ENCODE results near the gene GVQW3.

The GVQW3 gene

DNA sequence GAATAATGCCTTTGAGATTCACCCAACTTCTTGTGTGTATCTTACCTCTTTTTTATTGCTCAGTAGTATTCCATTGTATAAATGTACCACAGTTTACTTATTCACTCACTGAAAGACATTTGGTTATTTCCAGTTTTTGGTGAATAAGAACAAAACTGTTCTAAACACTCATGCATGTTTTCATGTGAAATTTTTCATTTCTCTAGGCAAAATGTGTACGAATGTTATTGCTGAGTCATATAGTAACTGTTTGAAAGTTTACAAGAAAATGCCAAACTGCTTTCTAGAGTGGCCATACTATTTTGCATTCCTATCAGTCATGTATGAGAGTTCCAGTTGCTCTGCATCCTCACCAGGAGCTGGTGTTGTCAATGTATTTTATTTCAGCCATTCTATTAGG is 54.9 kb downstream of the GVQW3 start:
- TF ChIP-seq JUND (IDR thresholded peaks at IDR 0.05; ENCODE audit: low read depth): no peak
- in situ Hi-C loops (cut with HindIII; ENCODE audit: low pct_unique_long_range_greater_than_20kb, low sequenced_read_pairs): no loop called here
- DNase-seq (ENCODE audit: low read depth in 1 of 2, low spot score in 1 of 2): no peak

DNA sequence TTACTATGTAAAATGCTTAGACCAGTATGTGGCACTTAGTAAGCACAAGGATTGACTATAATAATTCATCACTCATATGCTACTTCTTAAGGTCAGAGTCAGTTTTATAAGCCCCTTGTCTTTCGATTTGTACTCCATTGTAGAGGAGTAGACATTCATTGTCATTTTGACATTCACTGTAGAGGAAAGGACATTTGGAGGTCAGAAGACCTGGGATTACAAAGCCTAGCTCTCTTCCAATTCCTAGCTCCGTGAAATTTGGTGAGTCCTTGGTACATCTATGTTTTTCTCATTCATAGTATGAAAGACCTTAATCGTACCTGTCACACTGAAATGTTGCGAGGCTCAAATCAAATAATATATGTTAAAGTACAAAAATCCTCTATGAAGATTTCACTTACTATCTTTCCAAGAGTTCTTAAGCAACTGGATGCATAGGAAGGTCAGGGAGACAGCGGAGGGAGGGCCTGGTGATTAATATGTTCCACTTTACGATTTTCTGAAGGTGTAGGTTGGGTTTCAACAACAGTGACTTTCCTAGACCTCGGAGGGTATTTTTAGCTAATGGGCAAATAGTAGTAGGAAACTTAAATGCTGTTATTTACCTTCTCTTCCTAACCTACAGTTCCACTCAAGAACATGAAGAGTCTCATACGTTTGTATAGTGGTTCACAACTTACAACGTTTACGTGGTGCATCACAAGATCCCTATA is 62.3 kb downstream of the GVQW3 start:
- TF ChIP-seq JUND (IDR thresholded peaks at IDR 0.05; ENCODE audit: low read depth): no peak
- in situ Hi-C loops (cut with HindIII; ENCODE audit: low pct_unique_long_range_greater_than_20kb, low sequenced_read_pairs): no loop called here
- DNase-seq (ENCODE audit: low read depth in 1 of 2, low spot score in 1 of 2): no peak

DNA sequence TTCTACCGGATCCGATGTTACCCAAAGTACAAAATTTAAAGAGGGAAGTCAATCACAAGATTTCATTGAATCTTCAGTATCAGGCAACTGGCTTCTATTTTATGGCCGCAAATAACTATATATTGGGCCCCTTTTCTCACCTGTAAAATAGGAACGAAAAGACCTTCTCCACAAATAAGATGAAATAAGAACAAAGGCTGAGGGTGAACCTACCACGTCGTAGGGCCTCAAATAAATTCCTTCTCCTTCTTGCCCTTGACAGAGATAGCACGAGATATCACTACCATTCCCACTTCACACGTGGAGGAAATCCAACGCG is 62.9 kb downstream of the GVQW3 start:
- TF ChIP-seq JUND (IDR thresholded peaks at IDR 0.05; ENCODE audit: low read depth): no peak
- in situ Hi-C loops (cut with HindIII; ENCODE audit: low pct_unique_long_range_greater_than_20kb, low sequenced_read_pairs): no loop called here

DNA sequence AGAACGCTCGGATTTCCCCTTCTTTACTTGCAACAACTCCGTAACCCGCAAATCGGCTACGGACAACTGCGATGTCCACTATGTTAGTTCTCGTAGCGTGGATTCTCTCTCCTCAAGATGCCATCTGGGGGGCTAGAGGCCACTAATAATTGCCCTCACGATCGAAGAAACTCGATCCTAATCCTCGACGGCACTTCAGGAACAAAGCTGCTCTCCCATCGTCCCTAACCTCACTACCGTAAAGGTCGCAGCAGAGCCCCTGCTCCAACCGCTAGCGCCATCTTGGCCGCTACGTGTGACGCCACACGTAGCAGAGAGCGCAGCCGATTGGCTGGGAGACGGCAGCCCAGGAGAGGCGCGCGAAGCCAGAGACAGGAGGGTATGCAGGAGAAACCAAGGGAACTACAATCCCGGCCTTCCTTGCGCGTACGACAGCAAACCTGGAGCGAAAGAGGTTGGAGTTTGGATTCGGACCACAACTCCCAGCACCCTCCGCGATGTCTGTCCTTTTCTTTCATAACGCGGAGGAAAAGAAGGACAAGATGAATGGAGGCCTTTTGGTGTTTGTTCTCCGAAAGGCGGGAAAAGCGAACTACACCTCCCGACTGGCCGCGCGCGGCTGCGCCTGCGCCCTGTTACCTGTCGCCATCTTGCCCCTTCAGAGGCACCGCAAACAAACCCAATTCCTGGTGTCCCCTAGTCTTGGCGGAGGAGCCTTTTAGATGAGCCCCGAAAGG is 63.4 kb downstream of the GVQW3 start, which contains the start of gene EMSY:
EMSY (plus strand) TSS at position 635 of the 737 bp plus-strand sequence. CDS start 1,921 bp downstream, outside the sequence.
- in situ Hi-C loops (cut with HindIII; ENCODE audit: low pct_unique_long_range_greater_than_20kb, low sequenced_read_pairs): no loop called here
- DNase-seq (ENCODE audit: low read depth in 1 of 2, low spot score in 1 of 2): peak; percentile 91 to 100
- no peak for TF ChIP-seq JUND (IDR thresholded peaks at IDR 0.05; ENCODE audit: low read depth)

More for the DNA sequence above, 62.9 kb downstream of the GVQW3 start:
- no peak for DNase-seq (ENCODE audit: low read depth in 1 of 2, low spot score in 1 of 2)

DNA sequence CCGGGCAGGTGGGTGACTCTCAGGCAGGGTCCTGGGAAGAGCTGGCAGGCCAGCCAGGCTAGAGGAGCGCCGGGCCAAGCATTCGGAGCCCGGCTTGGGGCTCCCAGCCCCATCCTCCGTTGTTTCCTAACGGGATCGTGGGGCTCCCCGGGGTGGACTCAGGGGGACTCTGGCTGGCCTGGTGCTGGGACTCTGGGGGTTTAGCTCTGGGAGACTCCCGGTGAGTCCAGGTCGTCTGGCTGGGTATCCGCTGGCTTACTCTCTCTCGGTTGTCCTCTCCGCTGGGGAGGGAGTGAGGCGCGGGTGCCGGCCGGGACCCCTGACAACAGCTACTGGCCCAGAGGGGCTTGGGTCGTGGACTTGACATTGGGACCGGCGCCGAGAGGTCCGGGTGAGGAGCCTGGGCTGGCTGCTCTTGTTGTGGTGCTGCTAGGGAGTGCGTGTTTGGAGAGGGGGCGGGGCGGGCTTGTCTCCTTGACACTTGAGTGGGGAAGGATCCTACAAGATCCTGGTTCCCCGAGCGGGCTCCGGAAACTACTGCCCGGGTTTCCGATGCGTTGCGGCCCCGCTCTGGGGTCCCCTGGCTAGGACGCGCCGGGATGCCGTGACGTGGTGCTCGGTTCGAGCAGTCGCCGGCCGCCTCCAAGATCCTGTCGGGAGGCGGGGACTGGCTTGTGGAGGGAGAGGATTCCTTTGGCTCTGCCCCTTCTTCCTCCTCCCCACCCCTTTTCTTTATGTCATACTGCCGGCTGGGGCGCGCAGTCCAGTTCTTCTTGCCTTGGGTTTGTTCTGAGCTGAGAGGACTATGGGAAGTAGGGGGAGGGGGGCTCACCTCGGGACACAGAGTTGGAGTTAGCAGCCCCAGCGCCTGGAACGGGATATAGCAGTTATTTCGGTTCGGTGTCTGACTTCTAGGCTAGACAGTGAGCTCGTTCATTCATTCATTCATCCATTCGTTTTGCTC is 64.3 kb downstream of the GVQW3 start:
- TF ChIP-seq JUND (IDR thresholded peaks at IDR 0.05; ENCODE audit: low read depth): peak; percentile 42; the same call in 1 of the 2 replicates
- DNase-seq (ENCODE audit: low read depth in 1 of 2, low spot score in 1 of 2): peak; percentile 76 to 99

DNA sequence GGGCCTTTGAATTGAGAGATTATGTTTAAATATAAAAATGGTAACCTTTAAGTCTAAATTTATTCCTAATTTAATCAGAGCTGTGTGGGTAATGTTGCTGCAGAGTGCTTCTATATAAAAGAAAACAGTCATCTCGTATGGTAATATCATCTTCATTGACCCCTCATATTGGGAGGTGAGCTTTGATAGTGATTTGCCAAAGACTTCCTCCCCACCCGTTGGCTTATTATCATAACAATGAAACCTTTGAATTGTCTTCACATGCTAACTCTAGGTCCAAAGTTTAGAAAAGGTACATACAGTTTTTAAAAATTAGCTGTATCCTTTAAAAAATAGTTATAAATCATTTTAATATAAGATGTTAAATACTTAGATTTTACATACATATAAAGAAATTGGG is 67.4 kb downstream of the GVQW3 start:
- DNase-seq (ENCODE audit: low read depth in 1 of 2, low spot score in 1 of 2): no peak
- no peak for TF ChIP-seq JUND (IDR thresholded peaks at IDR 0.05; ENCODE audit: low read depth)
- in situ Hi-C loops (cut with HindIII; ENCODE audit: low pct_unique_long_range_greater_than_20kb, low sequenced_read_pairs): no loop called here

More for the DNA sequence above, 64.3 kb downstream of the GVQW3 start:
- in situ Hi-C loops (cut with HindIII; ENCODE audit: low pct_unique_long_range_greater_than_20kb, low sequenced_read_pairs): no loop called here

DNA sequence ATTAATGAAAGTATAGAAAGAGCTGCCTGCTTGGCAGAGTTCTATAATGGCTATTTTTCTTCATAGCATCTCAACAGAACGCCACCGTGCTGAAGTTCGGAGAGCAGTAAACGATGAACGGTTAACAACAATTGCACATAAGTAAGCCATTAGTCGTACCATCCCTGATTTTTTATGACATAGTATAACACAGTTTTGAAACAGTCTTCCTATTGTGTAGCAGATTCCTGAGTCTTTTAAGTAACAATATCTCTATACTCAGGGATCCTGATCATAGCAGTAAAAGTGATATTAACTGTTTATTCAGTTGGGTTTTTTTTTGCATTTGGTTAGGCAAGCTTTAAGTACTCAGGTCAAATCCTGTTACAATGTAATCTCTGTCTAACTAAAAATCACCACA is 72.1 kb downstream of the GVQW3 start:
- no peak for DNase-seq (ENCODE audit: low read depth in 1 of 2, low spot score in 1 of 2)
- in situ Hi-C loops (cut with HindIII; ENCODE audit: low pct_unique_long_range_greater_than_20kb, low sequenced_read_pairs): no loop called here
- no peak for TF ChIP-seq JUND (IDR thresholded peaks at IDR 0.05; ENCODE audit: low read depth)

DNA sequence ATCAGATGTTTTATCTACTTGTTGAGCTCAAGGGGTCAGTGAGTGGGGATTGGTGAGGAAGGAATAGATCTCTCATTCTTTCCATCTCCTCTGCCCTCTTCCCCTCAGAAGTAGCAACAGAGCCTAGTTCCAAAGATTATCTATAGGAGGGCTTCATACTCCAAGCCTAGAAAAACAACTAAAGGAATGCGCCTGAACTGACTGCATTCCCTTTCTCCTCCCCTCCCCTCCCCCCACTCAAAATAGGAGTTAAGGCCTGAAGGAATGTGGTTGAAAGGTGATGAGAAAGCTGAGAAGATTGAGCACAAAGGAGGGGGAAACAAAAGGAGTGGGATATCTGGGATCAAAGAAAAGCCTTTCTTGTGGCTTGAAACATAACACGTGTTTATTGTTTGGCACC is 74.2 kb downstream of the GVQW3 start:
- in situ Hi-C loops (cut with HindIII; ENCODE audit: low pct_unique_long_range_greater_than_20kb, low sequenced_read_pairs): no loop called here
- peak in 1 of 2 experiments; percentile 29 for DNase-seq (ENCODE audit: low read depth in 1 of 2, low spot score in 1 of 2)
- no peak for TF ChIP-seq JUND (IDR thresholded peaks at IDR 0.05; ENCODE audit: low read depth)

DNA sequence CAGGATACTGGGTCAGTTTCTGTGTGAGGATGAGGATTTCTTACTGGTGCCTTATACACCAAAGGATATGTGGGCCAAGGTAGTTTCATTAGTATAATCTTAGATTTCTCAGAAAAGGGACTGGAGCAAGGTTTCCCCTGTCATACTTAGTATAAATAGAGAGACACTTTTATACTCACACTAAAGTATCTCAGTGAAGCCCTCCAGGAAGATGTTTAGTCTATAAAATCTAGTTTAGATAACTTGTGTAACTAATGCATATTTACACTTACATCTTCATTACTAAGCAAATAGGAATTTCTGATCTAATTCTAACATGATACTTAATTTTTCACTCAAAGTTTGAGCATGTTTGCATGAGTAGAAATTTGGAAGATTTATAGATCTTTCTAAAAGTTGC is 74.8 kb downstream of the GVQW3 start:
- in situ Hi-C loops (cut with HindIII; ENCODE audit: low pct_unique_long_range_greater_than_20kb, low sequenced_read_pairs): no loop called here
- no peak for DNase-seq (ENCODE audit: low read depth in 1 of 2, low spot score in 1 of 2)
- TF ChIP-seq JUND (IDR thresholded peaks at IDR 0.05; ENCODE audit: low read depth): no peak

DNA sequence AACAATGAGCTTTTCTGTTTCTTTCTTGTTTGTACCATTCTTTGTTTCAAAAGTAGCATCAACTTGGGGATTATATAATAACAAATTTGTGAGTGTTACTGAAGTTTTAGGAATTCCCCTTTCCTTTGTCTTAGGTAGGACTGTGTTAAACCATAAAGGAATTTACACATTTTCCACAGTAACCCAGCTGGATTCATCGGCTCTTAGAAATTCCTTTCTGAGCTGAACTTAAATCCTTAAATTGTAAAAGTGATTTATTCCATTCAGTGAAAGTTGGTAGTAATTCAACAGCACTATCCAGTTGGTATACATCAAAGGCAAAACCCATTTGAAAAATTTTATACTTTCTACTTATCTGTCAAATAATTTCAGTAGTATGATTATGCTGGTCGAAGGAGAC is 75.4 kb downstream of the GVQW3 start:
- in situ Hi-C loops (cut with HindIII; ENCODE audit: low pct_unique_long_range_greater_than_20kb, low sequenced_read_pairs): no loop called here
- TF ChIP-seq JUND (IDR thresholded peaks at IDR 0.05; ENCODE audit: low read depth): no peak
- no peak for DNase-seq (ENCODE audit: low read depth in 1 of 2, low spot score in 1 of 2)

Measured in T47D (cell line).